IMR-90 (cell line): ENCODE results near the gene LRRC7. TPM values are rescaled to one million over a fixed set of nuclear protein-coding genes. Genes with fewer than 3 reads are reported as not detected.

Experiments used
- ATAC-seq: fragments of 200-7000 bp; cut with Tn5 transposase; 2 replicates; pipeline ENCODE4 v1.9.1; 2020; ENCODE audit warnings: low read depth, mild to moderate bottlenecking, moderate library complexity
- BruUV-seq: library from RNA; stranded (reverse); fragments of 400-500 nt; replicated peaks from 2 replicates; lab custom pipeline; 2021; lab: Mats Ljungman, UMichigan
- CTCF ChIA-PET: fragments of 300-600 bp; formaldehyde crosslinking; extraction: SDS; loops from one replicate; lab custom pipeline; 2021; ENCODE audit warnings: antibody characterized with exemption; lab: Yijun Ruan, JAX
- POLR2A ChIA-PET: fragments of 300-600 bp; sonication (Branson Sonifier 250); formaldehyde crosslinking; loops from one replicate; lab custom pipeline; 2022; ENCODE audit warnings: antibody characterized with exemption; ENCODE audit not compliant: unreplicated experiment; lab: Charles Lee
- DNase-seq: peaks from one replicate; pipeline ENCODE4 v3.0.0; 2013
- H2AFZ ChIP-seq: replicated peaks from 2 replicates; pipeline ENCODE3; 2013; ENCODE audit warnings: low read length, mild to moderate bottlenecking; ENCODE audit not compliant: poor library complexity
- H2AK5ac ChIP-seq: 2 replicates; pipeline ENCODE4 v1.6.1; 2013; ENCODE audit warnings: low read depth, low read length, inconsistent platforms
- H2AK9ac ChIP-seq: replicated peaks from 2 replicates; pipeline ENCODE3; 2013; ENCODE audit warnings: mild to moderate bottlenecking, low read depth, low read length, moderate library complexity; ENCODE audit not compliant: poor library complexity
- H2BK120ac ChIP-seq: 2 replicates; pipeline ENCODE4 v1.6.1; 2013; ENCODE audit warnings: low read depth, low read length, inconsistent platforms
- H2BK15ac ChIP-seq: 3 replicates; pipeline ENCODE4 v1.6.1; 2013; ENCODE audit warnings: low read depth, low read length, inconsistent platforms
- H2BK20ac ChIP-seq: 2 replicates; pipeline ENCODE4 v1.6.1; 2013; ENCODE audit warnings: low read depth, mild to moderate bottlenecking, inconsistent platforms, low read length, moderate library complexity
- H2BK5ac ChIP-seq: 2 replicates; pipeline ENCODE4 v1.6.1; 2013; ENCODE audit warnings: mild to moderate bottlenecking, low read depth, low read length, inconsistent platforms; ENCODE audit not compliant: poor library complexity, severe bottlenecking
- H3K14ac ChIP-seq: replicated peaks from 2 replicates; pipeline ENCODE4 v1.6.1; 2013; ENCODE audit warnings: low read depth, low read length, inconsistent platforms
- H3K18ac ChIP-seq: 2 replicates; pipeline ENCODE4 v1.6.1; 2013; ENCODE audit warnings: low read depth, low read length, control low read depth
- H3K23ac ChIP-seq: 2 replicates; pipeline ENCODE4 v1.6.1; 2013; ENCODE audit warnings: low read depth, low read length, inconsistent platforms
- H3K27ac ChIP-seq: 2 replicates; pipeline ENCODE4 v1.5.1; 2013; ENCODE audit warnings: mild to moderate bottlenecking, control low read depth, low read length; ENCODE audit not compliant: insufficient read depth
- H3K27me3 ChIP-seq: 2 replicates; pipeline ENCODE4 v1.6.1; 2013; ENCODE audit warnings: low read length; ENCODE audit not compliant: control insufficient read depth, insufficient read depth
- H3K36me3 ChIP-seq: 2 replicates; pipeline ENCODE4 v1.6.1; 2013; ENCODE audit warnings: low read length, mixed read lengths; ENCODE audit not compliant: control insufficient read depth, insufficient read depth
- H3K4ac ChIP-seq: 2 replicates; pipeline ENCODE4 v1.6.1; 2013; ENCODE audit warnings: low read depth, low read length, inconsistent platforms
- H3K4me1 ChIP-seq: 2 replicates; pipeline ENCODE4 v1.6.1; 2013; ENCODE audit warnings: low read length, mixed read lengths; ENCODE audit not compliant: control insufficient read depth, insufficient read depth
- H3K4me2 ChIP-seq: 2 replicates; pipeline ENCODE4 v1.6.1; 2013; ENCODE audit warnings: low read depth, mild to moderate bottlenecking, control low read depth, low read length, moderate library complexity
- H3K4me3 ChIP-seq: 2 replicates; pipeline ENCODE4 v1.5.1; 2013; ENCODE audit warnings: low read depth, mild to moderate bottlenecking, control low read depth, low read length, moderate library complexity; ENCODE audit not compliant: insufficient read depth
- H3K56ac ChIP-seq: 2 replicates; pipeline ENCODE4 v1.6.1; 2013; ENCODE audit warnings: low read length, inconsistent platforms; ENCODE audit not compliant: insufficient read depth; ENCODE audit errors: extremely low read depth
- H3K79me1 ChIP-seq, 2 experiments: 2 replicates each; pipeline ENCODE4 v1.6.1; 2013; ENCODE audit warnings: low read length in 2 of 2, inconsistent platforms in 1 of 2, low read depth in 1 of 2
- H3K9ac ChIP-seq: 2 replicates; pipeline ENCODE4 v1.6.1; 2013; ENCODE audit warnings: low read depth, low read length, control low read depth
- H3K9me1 ChIP-seq: 2 replicates; pipeline ENCODE4 v1.6.1; 2013; ENCODE audit warnings: low read length, inconsistent platforms; ENCODE audit not compliant: insufficient read depth
- H3K9me3 ChIP-seq: 2 replicates; pipeline ENCODE4 v1.6.1; 2013; ENCODE audit warnings: low read length; ENCODE audit not compliant: control insufficient read depth, insufficient read depth
- H4K20me1 ChIP-seq: 2 replicates; pipeline ENCODE4 v1.6.1; 2013; ENCODE audit warnings: low read length, inconsistent platforms; ENCODE audit not compliant: insufficient read depth
- H4K5ac ChIP-seq: 2 replicates; pipeline ENCODE4 v1.6.1; 2013; ENCODE audit warnings: mild to moderate bottlenecking, low read depth, low read length, control low read depth
- H4K8ac ChIP-seq, 2 experiments: 2 replicates each; pipeline ENCODE4 v1.6.1; 2013; ENCODE audit warnings: low read depth in 2 of 2, low read length in 2 of 2, control low read depth in 1 of 2, inconsistent platforms in 1 of 2
- H4K91ac ChIP-seq: 2 replicates; pipeline ENCODE4 v1.6.1; 2013; ENCODE audit warnings: low read depth, low read length, inconsistent platforms; ENCODE audit not compliant: insufficient read depth
- FOS ChIP-seq: fragments of 150-350 bp; IDR thresholded peaks from 2 replicates; pipeline ENCODE4 v1.6.1; 2016; ENCODE audit warnings: low read depth, low read length
- MAFK ChIP-seq: IDR thresholded peaks from 2 replicates; pipeline ENCODE4 v1.6.1; 2012; ENCODE audit warnings: low read depth, low read length, improper control_type of control experiment
- RAD21 ChIP-seq: IDR thresholded peaks from 2 replicates; pipeline ENCODE4 v1.6.1; 2012; ENCODE audit warnings: low read length, improper control_type of control experiment
- RFX5 ChIP-seq: IDR thresholded peaks from 2 replicates; pipeline ENCODE4 v1.8.0; 2012; ENCODE audit warnings: low read depth, mild to moderate bottlenecking, low read length, moderate library complexity
- SMC3 ChIP-seq: fragments of 150-350 bp; IDR thresholded peaks from 2 replicates; pipeline ENCODE4 v1.6.1; 2016; ENCODE audit warnings: low read depth, mild to moderate bottlenecking, antibody characterized with exemption, low read length, moderate library complexity
- WGBS, 2 experiments: methylation state at CpG; one replicate each; pipeline versions ENCODE4 v1.1.5 to v1.1.7; 2013; ENCODE audit warnings: missing lambda C conversion rate in 2 of 2; ENCODE audit not compliant: insufficient read length in 1 of 2; ENCODE audit errors: extremely low coverage in 2 of 2; 5-methylcytosine and 5-hydroxymethylcytosine counted together
- dilution Hi-C: fragments of 300-500 bp; cut with HindIII; formaldehyde crosslinking; loops from one replicate; pipeline ENCODE4 v1.14.3; 2018; ENCODE audit warnings: low sequenced_read_pairs; ENCODE audit not compliant: unreplicated experiment
- in situ Hi-C: fragments of 300-500 bp; cut with MboI; formaldehyde crosslinking; loops from 3 replicates; pipeline ENCODE4 v1.14.3; 2019; ENCODE audit warnings: low sequenced_read_pairs, inconsistent platforms, mixed read lengths
- intact Hi-C: fragments of 100-400 bp; cut with micrococcal nuclease; formaldehyde crosslinking; loops from 2 replicates; pipeline ENCODE4 v1.10.0; 2022
- polyA plus RNA-seq, 3 experiments: library from polyadenylated mRNA; depleted of rRNA; stranded (reverse); fragments of >200 nt; gene quantifications; 2 replicates each; pipeline ENCODE4 v1.2.3, GENCODE V29; 2012; ENCODE audit warnings: low replicate concordance in 1 of 3
- total RNA-seq: library from RNA; depleted of rRNA; stranded (reverse); fragments of >200 nt; gene quantifications from 2 replicates; pipeline ENCODE4 v1.2.3, GENCODE V29; 2012
- TF ChIP-seq, protein P1 (sequence below): conservative IDR thresholded peaks from 2 replicates; pipeline ENCODE4 v1.5.1; 2012; ENCODE audit warnings: mild to moderate bottlenecking, low read depth, low read length, improper control_type of control experiment

LRRC7 gene
- total and polyA plus RNA-seq, 2 of the 4 experiments (the other 2 are of a cell fraction) = under 0.01 to 0.02 TPM

GRCh38 chr1:69947837-69948236 lies 380.1 kb downstream of the LRRC7 start:
- H3K4me1 ChIP-seq = no peaks in the 10 kb centered on the region
- ATAC-seq = no peak
- intact Hi-C loops = no loop called here
- dilution Hi-C loops = no loop called here
- H3K27ac ChIP-seq = no peak overlapping the region
- H3K4ac ChIP-seq = no peak overlapping the region
- no peak overlapping the region for H2BK5ac ChIP-seq
- no peak overlapping the region for H4K8ac ChIP-seq
- H3K79me1 ChIP-seq = no peaks in the 10 kb centered on the region
- H3K23ac ChIP-seq = no peak overlapping the region
- no peaks in the 10 kb centered on the region for H3K9me3 ChIP-seq
- H2BK15ac ChIP-seq = no peak overlapping the region
- no CpG with 5 or more reads among the region's 3 CpGs for WGBS, 2 experiments
- no peak overlapping the region for H4K91ac ChIP-seq
- H4K5ac ChIP-seq = no peak overlapping the region
- H3K36me3 ChIP-seq = no peaks in the 10 kb centered on the region
- DNase-seq = no peak
- H2AFZ ChIP-seq = no peak overlapping the region
- H2BK20ac ChIP-seq = no peak overlapping the region
- H2AK9ac ChIP-seq = no peak overlapping the region
- H2BK120ac ChIP-seq = no peak overlapping the region
- ChIA-PET CTCF (no interaction called here), POLR2A (no interaction called here)
- H3K27me3 ChIP-seq = no peaks in the 10 kb centered on the region
- no peak overlapping the region for H3K18ac ChIP-seq
- no peak overlapping the region for H3K4me2 ChIP-seq
- H3K9me1 ChIP-seq = no peaks in the 10 kb centered on the region
- H3K4me3 ChIP-seq = no peak overlapping the region
- in situ Hi-C loops = no loop called here
- H3K9ac ChIP-seq = no peak overlapping the region
- no TSS peak for BruUV-seq
- no peak overlapping the region for H3K14ac ChIP-seq
- H4K20me1 ChIP-seq = no peaks in the 10 kb centered on the region
- no peak overlapping the region for H3K56ac ChIP-seq
- TF ChIP-seq RAD21 (no peak), FOS (no peak), MAFK (no peak), SMC3 (no peak), RFX5 (no peak)
- TF ChIP-seq, protein P1, sequence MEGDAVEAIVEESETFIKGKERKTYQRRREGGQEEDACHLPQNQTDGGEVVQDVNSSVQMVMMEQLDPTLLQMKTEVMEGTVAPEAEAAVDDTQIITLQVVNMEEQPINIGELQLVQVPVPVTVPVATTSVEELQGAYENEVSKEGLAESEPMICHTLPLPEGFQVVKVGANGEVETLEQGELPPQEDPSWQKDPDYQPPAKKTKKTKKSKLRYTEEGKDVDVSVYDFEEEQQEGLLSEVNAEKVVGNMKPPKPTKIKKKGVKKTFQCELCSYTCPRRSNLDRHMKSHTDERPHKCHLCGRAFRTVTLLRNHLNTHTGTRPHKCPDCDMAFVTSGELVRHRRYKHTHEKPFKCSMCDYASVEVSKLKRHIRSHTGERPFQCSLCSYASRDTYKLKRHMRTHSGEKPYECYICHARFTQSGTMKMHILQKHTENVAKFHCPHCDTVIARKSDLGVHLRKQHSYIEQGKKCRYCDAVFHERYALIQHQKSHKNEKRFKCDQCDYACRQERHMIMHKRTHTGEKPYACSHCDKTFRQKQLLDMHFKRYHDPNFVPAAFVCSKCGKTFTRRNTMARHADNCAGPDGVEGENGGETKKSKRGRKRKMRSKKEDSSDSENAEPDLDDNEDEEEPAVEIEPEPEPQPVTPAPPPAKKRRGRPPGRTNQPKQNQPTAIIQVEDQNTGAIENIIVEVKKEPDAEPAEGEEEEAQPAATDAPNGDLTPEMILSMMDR = no peak
- H2AK5ac ChIP-seq = no peak overlapping the region
